Measurements from ENCODE around the gene CHMP3. TPM values are rescaled to one million over a fixed set of nuclear protein-coding genes. Genes with fewer than 3 reads are reported as not detected.

The CHMP3 gene
- polyA plus RNA-seq, 3 donors: 45.4 to 115 (median 99.4) TPM

DNA sequence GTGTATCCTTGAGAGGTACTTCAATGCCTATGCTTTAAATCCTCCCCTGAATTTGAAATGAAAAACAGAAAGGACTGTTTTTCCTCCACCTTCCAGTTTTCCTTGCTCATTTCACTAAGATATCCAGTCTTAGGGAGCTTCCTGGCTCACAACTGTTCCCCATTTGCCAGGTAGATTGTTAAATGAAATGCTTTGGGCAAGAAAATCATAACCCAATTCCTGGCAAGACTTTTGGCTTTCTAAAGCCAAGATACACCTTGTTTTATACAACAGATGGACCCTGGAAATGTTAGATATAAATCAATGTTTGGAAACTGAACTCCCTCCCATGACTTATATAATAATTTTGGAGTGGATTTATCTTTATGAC, 3.6 kb upstream of the CHMP3 start:
- Mint-ChIP-seq H3K27ac (no peak overlapping the region), H3K4me1 (peaks cover 15% of the 10 kb centered on the region), H3K9me3 (peaks cover 2 to 10% (median 4%) of the 10 kb centered on the region in 7 donors), H3K27me3 (ENCODE audit: low read depth in 3 of 3) (peaks cover 2 to 6% (median 2%) of the 10 kb centered on the region in 3 donors), H3K4me3 (no peak overlapping the region), H3K36me3 (no peaks in the 10 kb centered on the region)
- TF ChIP-seq, protein P1, sequence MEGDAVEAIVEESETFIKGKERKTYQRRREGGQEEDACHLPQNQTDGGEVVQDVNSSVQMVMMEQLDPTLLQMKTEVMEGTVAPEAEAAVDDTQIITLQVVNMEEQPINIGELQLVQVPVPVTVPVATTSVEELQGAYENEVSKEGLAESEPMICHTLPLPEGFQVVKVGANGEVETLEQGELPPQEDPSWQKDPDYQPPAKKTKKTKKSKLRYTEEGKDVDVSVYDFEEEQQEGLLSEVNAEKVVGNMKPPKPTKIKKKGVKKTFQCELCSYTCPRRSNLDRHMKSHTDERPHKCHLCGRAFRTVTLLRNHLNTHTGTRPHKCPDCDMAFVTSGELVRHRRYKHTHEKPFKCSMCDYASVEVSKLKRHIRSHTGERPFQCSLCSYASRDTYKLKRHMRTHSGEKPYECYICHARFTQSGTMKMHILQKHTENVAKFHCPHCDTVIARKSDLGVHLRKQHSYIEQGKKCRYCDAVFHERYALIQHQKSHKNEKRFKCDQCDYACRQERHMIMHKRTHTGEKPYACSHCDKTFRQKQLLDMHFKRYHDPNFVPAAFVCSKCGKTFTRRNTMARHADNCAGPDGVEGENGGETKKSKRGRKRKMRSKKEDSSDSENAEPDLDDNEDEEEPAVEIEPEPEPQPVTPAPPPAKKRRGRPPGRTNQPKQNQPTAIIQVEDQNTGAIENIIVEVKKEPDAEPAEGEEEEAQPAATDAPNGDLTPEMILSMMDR (IDR thresholded peaks at IDR 0.05): no peak
- no peaks in the 10 kb centered on the region for H3K9me3 ChIP-seq (replicated peaks in 1 of 2; ENCODE audit: control insufficient read depth in 1 of 2, insufficient read depth in 1 of 2, low read length in 2 of 2)
- no peaks in the 10 kb centered on the region for H4K20me1 ChIP-seq (ENCODE audit: insufficient read depth, low read length)
- H3K4me3 ChIP-seq (replicated peaks in 1 of 3; ENCODE audit: low read depth in 2 of 3, low read length in 3 of 3): no peak overlapping the region
- no peak overlapping the region for H2AFZ ChIP-seq (ENCODE audit: insufficient read depth, low read depth, low read length, poor library complexity, severe bottlenecking)
- H3K36me3 ChIP-seq (replicated peaks in 1 of 2; ENCODE audit: control insufficient read depth in 1 of 2, insufficient read depth in 2 of 2, low read length in 2 of 2): no peaks in the 10 kb centered on the region
- intact Hi-C loops (cut with micrococcal nuclease): loop anchor here (10.0 kb wide), 2 partner anchors 122 to 1152 kb away; partner anchors contain the start of genes CAPG (in 1 of the 2), KDM3A (in 1 of the 2) and SH2D6 (in 1 of the 2)
- peaks cover 12 to 13% of the 10 kb centered on the region in 2 donors for H3K4me1 ChIP-seq (ENCODE audit: control insufficient read depth in 1 of 2, insufficient read depth in 2 of 2, low read length in 2 of 2)
- H3K4me2 ChIP-seq (replicated peaks; ENCODE audit: extremely low read depth, low read length, poor library complexity, severe bottlenecking): no peak overlapping the region
- peaks cover 13% of the 10 kb centered on the region for H3K79me2 ChIP-seq (ENCODE audit: insufficient read depth, low read length)
- H3K27ac ChIP-seq (ENCODE audit: low read depth in 1 of 2, low read length in 2 of 2): no peak overlapping the region
- no peak overlapping the region for H3K9ac ChIP-seq (ENCODE audit: insufficient read depth, low read length, poor library complexity, severe bottlenecking)
- H3K27me3 ChIP-seq (ENCODE audit: control insufficient read depth in 2 of 2, insufficient read depth in 2 of 2, low read length in 2 of 2): no peaks in the 10 kb centered on the region
- no peak for DNase-seq

DNA sequence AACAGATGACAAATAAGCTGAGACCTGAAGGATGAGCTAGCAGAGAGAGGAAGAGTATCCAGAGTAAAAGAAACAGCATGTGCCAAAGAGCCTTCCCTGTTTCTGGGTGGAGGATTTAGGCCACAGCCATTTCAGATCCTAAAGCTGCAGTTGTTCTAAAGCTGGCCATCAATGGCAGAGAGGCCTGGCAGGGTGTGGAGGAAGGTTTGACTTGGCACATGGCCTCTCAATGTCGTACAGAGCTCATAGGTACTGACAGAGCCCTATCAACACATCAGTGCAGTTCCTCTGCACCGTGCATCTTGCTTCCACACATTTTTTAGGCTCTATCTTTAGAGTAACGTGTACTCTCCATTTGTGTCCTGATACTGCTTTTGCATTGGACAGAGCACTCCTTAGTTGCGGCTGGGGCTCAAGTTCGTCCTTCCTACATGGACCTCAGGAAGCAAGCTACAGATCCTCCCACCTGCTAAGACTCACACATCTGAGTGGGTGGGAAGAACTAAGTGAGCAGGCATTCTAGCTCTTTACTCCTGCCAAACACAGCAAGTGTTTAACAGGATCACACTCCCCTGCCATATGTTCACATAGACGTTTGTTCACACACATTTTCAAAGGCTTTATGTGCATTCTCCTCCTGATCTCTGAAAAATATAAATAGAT, 3.0 kb upstream of the CHMP3 start:
- H3K4me1 Mint-ChIP-seq: peaks cover 21% of the 10 kb centered on the region
- no peak overlapping the region for H3K27ac Mint-ChIP-seq
- H2AFZ ChIP-seq (ENCODE audit: insufficient read depth, low read depth, low read length, poor library complexity, severe bottlenecking): no peak overlapping the region

More for the DNA sequence above, 3.0 kb upstream of the CHMP3 start:
- no peaks in the 10 kb centered on the region for H4K20me1 ChIP-seq (ENCODE audit: insufficient read depth, low read length)
- H3K4me2 ChIP-seq (replicated peaks; ENCODE audit: extremely low read depth, low read length, poor library complexity, severe bottlenecking): no peak overlapping the region
- no peaks in the 10 kb centered on the region for H3K27me3 ChIP-seq (ENCODE audit: control insufficient read depth in 2 of 2, insufficient read depth in 2 of 2, low read length in 2 of 2)
- H3K4me3 ChIP-seq (replicated peaks in 1 of 3; ENCODE audit: low read depth in 2 of 3, low read length in 3 of 3): no peak overlapping the region
- no peaks in the 10 kb centered on the region for H3K36me3 ChIP-seq (replicated peaks in 1 of 2; ENCODE audit: control insufficient read depth in 1 of 2, insufficient read depth in 2 of 2, low read length in 2 of 2)
- peaks cover 17 to 18% of the 10 kb centered on the region in 2 donors for H3K4me1 ChIP-seq (ENCODE audit: control insufficient read depth in 1 of 2, insufficient read depth in 2 of 2, low read length in 2 of 2)
- H3K27me3 Mint-ChIP-seq (ENCODE audit: low read depth in 3 of 3): peaks cover 2 to 6% (median 2%) of the 10 kb centered on the region in 3 donors
- WGBS (ENCODE audit: insufficient coverage): 95% methylated on average over 2 of the region's 6 CpGs
- H3K4me3 Mint-ChIP-seq: no peak overlapping the region
- H3K9me3 Mint-ChIP-seq: peaks cover 2 to 10% (median 4%) of the 10 kb centered on the region in 7 donors
- H3K79me2 ChIP-seq (ENCODE audit: insufficient read depth, low read length): peaks cover 18% of the 10 kb centered on the region
- TF ChIP-seq, protein P1 (IDR thresholded peaks at IDR 0.05): no peak
- intact Hi-C loops (cut with micrococcal nuclease): loop anchor here (10.0 kb wide), 2 partner anchors 121 to 1151 kb away; partner anchors contain the start of genes CAPG (in 1 of the 2), KDM3A (in 1 of the 2) and SH2D6 (in 1 of the 2)
- H3K36me3 Mint-ChIP-seq: peaks cover 0 to 1% of the 10 kb centered on the region in 2 donors
- H3K27ac ChIP-seq (ENCODE audit: low read depth in 1 of 2, low read length in 2 of 2): no peak overlapping the region
- no peaks in the 10 kb centered on the region for H3K9me3 ChIP-seq (replicated peaks in 1 of 2; ENCODE audit: control insufficient read depth in 1 of 2, insufficient read depth in 1 of 2, low read length in 2 of 2)
- H3K9ac ChIP-seq (ENCODE audit: insufficient read depth, low read length, poor library complexity, severe bottlenecking): no peak overlapping the region
- DNase-seq: no peak

All from CD14-positive monocyte (primary cell).